Measurements from ENCODE around the gene SEPTIN11.

SEPTIN11 gene

GRCh38 chr4:76982638-76983584 lies 33.4 kb downstream of the SEPTIN11 start:
- no peak for DNase-seq

GRCh38 chr4:76984127-76984526 lies 34.6 kb downstream of the SEPTIN11 start:
- DNase-seq: no peak

- peak; percentile 94 for DNase-seq
Measured at GRCh38 chr4:76984788-76985211, 35.2 kb downstream of the SEPTIN11 start.

- DNase-seq: peak; percentile 96
Measured at GRCh38 chr4:76987153-76987591, 37.6 kb downstream of the SEPTIN11 start.

- no peak for DNase-seq
Measured at GRCh38 chr4:76987685-76988084, 38.1 kb downstream of the SEPTIN11 start.

- DNase-seq: no peak
Measured at GRCh38 chr4:76989391-76990061, 40.0 kb downstream of the SEPTIN11 start.

- DNase-seq: peak; percentile 14
Measured at GRCh38 chr4:76990288-76991080, 40.9 kb downstream of the SEPTIN11 start.

GRCh38 chr4:76991161-76991660 lies 41.7 kb downstream of the SEPTIN11 start:
- DNase-seq: no peak

- DNase-seq: no peak
Measured at GRCh38 chr4:76993787-76994641, 44.5 kb downstream of the SEPTIN11 start.

GRCh38 chr4:76995776-76996175 lies 46.2 kb downstream of the SEPTIN11 start:
- DNase-seq: no peak

- DNase-seq: no peak
Measured at GRCh38 chr4:76996445-76996844, 46.9 kb downstream of the SEPTIN11 start.

GRCh38 chr4:76997077-76997476 lies 47.5 kb downstream of the SEPTIN11 start:
- no peak for DNase-seq

GRCh38 chr4:76997532-76997931 lies 48.0 kb downstream of the SEPTIN11 start:
- DNase-seq: no peak

GRCh38 chr4:76998251-76998901 lies 48.8 kb downstream of the SEPTIN11 start:
- DNase-seq: no peak

Data from amniotic stem cell (primary cell).